Measurements from ENCODE around the gene TRIM41. TPM values are rescaled to one million over a fixed set of nuclear protein-coding genes. Genes with fewer than 3 reads are reported as not detected.

Gene TRIM41
- total and polyA plus RNA-seq, 2 of the 13 experiments (the other 11 are each of a cell fraction or from before 2014, with no cell fraction given), result 10.2 to 16.7 TPM

DNA sequence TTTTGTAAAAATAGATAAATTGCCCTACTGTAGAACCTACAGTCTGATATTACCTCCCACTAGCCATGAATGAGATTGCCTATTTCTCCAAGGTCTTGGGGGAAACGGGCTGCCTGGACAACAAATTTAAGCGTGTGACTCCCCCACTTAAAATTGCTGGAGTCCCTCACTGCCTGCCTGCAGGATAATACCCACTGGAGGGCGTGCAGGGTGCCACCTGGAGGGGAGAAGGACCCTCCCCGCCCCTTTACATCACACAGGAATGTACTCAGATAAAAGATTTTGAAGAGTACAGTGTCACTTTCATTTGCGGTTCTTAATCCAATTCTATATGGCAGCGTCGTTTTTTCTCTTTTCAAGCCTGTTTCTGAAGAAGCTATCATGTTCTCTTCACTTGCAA, 11.9 kb upstream of the TRIM41 start:
- WGBS (ENCODE audit: low lambda C conversion rate), result 23% methylated on average over 7 of the region's 7 CpGs
- DNase-seq (ENCODE audit: low spot score), result no peak
- Histone ChIP-seq H3K4me3 (replicated peaks in 1 of 3; ENCODE audit: insufficient read depth in 1 of 3, low read depth in 2 of 3, low read length in 3 of 3) (no peak overlapping the region), H3K9ac (ENCODE audit: insufficient read depth, low read depth, low read length) (no peak overlapping the region), H4K20me1 (ENCODE audit: insufficient read depth, low read length) (no peaks in the 10 kb centered on the region), H3K27ac (ENCODE audit: extremely low read length, insufficient read depth, low read length) (no peak overlapping the region), H3K4me1 (ENCODE audit: insufficient read depth, low read length) (peaks cover 5% of the 10 kb centered on the region; the same call in 1 of the 2 replicates), H3K9me3 (ENCODE audit: low read length) (no peaks in the 10 kb centered on the region), H3K4me2 (ENCODE audit: low read depth, low read length) (no peak overlapping the region), H3K36me3 (replicated peaks in 1 of 2; ENCODE audit: control insufficient read depth in 1 of 2, insufficient read depth in 2 of 2, low read length in 2 of 2) (no peaks in the 10 kb centered on the region), H2AFZ (ENCODE audit: low read length) (no peak overlapping the region), H3K79me2 (ENCODE audit: insufficient read depth, low read length) (no peaks in the 10 kb centered on the region), H3K27me3 (ENCODE audit: control insufficient read depth in 1 of 2, insufficient read depth in 2 of 2, low read length in 2 of 2) (peaks cover 0 to 3% of the 10 kb centered on the region in 2 experiments; a peak in 1 of 5 replicates)
- TF ChIP-seq TRIM22 (IDR thresholded peaks at IDR 0.05) (no peak), CTCF (CRISPR knock-in tag; IDR thresholded peaks at IDR 0.05) (peak; percentile 40), ZNF546 (CRISPR knock-in tag; conservative IDR thresholded peaks at IDR 0.05) (no peak), STAG1 (CRISPR knock-in tag; IDR thresholded peaks at IDR 0.05) (peak; percentile 18)
- TF ChIP-seq, protein P1, sequence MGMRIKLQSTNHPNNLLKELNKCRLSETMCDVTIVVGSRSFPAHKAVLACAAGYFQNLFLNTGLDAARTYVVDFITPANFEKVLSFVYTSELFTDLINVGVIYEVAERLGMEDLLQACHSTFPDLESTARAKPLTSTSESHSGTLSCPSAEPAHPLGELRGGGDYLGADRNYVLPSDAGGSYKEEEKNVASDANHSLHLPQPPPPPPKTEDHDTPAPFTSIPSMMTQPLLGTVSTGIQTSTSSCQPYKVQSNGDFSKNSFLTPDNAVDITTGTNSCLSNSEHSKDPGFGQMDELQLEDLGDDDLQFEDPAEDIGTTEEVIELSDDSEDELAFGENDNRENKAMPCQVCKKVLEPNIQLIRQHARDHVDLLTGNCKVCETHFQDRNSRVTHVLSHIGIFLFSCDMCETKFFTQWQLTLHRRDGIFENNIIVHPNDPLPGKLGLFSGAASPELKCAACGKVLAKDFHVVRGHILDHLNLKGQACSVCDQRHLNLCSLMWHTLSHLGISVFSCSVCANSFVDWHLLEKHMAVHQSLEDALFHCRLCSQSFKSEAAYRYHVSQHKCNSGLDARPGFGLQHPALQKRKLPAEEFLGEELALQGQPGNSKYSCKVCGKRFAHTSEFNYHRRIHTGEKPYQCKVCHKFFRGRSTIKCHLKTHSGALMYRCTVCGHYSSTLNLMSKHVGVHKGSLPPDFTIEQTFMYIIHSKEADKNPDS (CRISPR knock-in tag; IDR thresholded peaks at IDR 0.05), result no peak
- TF ChIP-seq, protein P2, sequence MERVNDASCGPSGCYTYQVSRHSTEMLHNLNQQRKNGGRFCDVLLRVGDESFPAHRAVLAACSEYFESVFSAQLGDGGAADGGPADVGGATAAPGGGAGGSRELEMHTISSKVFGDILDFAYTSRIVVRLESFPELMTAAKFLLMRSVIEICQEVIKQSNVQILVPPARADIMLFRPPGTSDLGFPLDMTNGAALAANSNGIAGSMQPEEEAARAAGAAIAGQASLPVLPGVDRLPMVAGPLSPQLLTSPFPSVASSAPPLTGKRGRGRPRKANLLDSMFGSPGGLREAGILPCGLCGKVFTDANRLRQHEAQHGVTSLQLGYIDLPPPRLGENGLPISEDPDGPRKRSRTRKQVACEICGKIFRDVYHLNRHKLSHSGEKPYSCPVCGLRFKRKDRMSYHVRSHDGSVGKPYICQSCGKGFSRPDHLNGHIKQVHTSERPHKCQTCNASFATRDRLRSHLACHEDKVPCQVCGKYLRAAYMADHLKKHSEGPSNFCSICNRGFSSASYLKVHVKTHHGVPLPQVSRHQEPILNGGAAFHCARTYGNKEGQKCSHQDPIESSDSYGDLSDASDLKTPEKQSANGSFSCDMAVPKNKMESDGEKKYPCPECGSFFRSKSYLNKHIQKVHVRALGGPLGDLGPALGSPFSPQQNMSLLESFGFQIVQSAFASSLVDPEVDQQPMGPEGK (CRISPR knock-in tag; IDR thresholded peaks at IDR 0.05), result peak; percentile 55
- ChIA-PET CTCF (ENCODE audit: low intra/inter-chr PET ratio, low total read pairs) (no interaction called here), POLR2A (no interaction called here)
- in situ Hi-C loops (cut with HindIII; ENCODE audit: extremely low pct_ligation_motif_present, low pct_unique_long_range_greater_than_20kb) (no loop called here), intact Hi-C loops (cut with micrococcal nuclease; ENCODE audit: unreplicated experiment) (no loop called here)
- no peak for FAIRE-seq
- BruUV-seq (replicated peaks), result no TSS peak
- ATAC-seq, result no peak
